ENCODE measurements around the gene MYO1G. TPM values are rescaled to one million over a fixed set of nuclear protein-coding genes. Genes with fewer than 3 reads are reported as not detected.

Gene MYO1G
- total and polyA plus RNA-seq, 10 of the 15 experiments (the other 5 are each of a cell fraction or from before 2014, with no cell fraction given): 1.8 to 232 (median 134) TPM

GRCh38 chr7:44969049-44969700 lies 9.6 kb downstream of the MYO1G start:
- ATAC-seq (no peak), FAIRE-seq (no peak), DNase-seq (ENCODE audit: low read depth, low spot score) (no peak)
- intact Hi-C loops (cut with micrococcal nuclease; ENCODE audit: unreplicated experiment): no loop called here
- Histone ChIP-seq H3K4me1 (ENCODE audit: control insufficient read depth, insufficient read depth, low read length) (no peaks in the 10 kb centered on the region), H3K79me2 (ENCODE audit: control insufficient read depth, insufficient read depth, low read length) (peaks cover 10% of the 10 kb centered on the region), H3K9me3 (replicated peaks; ENCODE audit: control insufficient read depth, insufficient read depth, low read length) (no peaks in the 10 kb centered on the region), H3K9ac (ENCODE audit: control insufficient read depth, insufficient read depth, low read length) (no peak overlapping the region), H3K4me3 (no peak overlapping the region), H3K27me3 (replicated peaks in 1 of 2; ENCODE audit: control insufficient read depth in 2 of 2, insufficient read depth in 2 of 2, low read length in 1 of 2) (no peaks in the 10 kb centered on the region), H2AFZ (ENCODE audit: control insufficient read depth, low read depth, low read length) (no peak overlapping the region), H4K20me1 (ENCODE audit: control insufficient read depth, insufficient read depth) (peaks cover 7% of the 10 kb centered on the region), H3K4me2 (ENCODE audit: control insufficient read depth, insufficient read depth) (no peak overlapping the region), H3K27ac (ENCODE audit: control insufficient read depth, insufficient read depth) (no peak overlapping the region), H3K36me3 (ENCODE audit: control insufficient read depth in 2 of 2, insufficient read depth in 2 of 2, low read length in 1 of 2) (peaks cover 42 to 51% of the 10 kb centered on the region in 2 experiments)
- ChIA-PET CTCF (interaction anchor here (1.6 kb wide), 1 partner anchor 167 kb away, joined by 3 read pairs; no protein-coding TSS in a partner anchor), RAD21 (ENCODE audit: unreplicated experiment) (no interaction called here), POLR2A (no interaction called here), SMC1A (ENCODE audit: uncharacterized antibody, unreplicated experiment) (no interaction called here)
- in situ Hi-C loops (cut with MboI): no loop called here
- WGBS (ENCODE audit: insufficient coverage, insufficient replicate concordance, low lambda C conversion rate, missing lambda C conversion rate): 93% methylated on average over 10 of the region's 11 CpGs
- no peak for TF ChIP-seq MTA3 (IDR thresholded peaks at IDR 0.05; ENCODE audit: borderline replicate concordance, low read length)
- no peak for TF ChIP-seq POLR2AphosphoS5 (IDR thresholded peaks at IDR 0.05; ENCODE audit: low read length)
- no peak for TF ChIP-seq MYB (IDR thresholded peaks at IDR 0.05; ENCODE audit: borderline replicate concordance, low read depth, low read length)
- no TSS peak for BruUV-seq (replicated peaks)

GRCh38 chr7:44967571-44968446 lies 11.0 kb downstream of the MYO1G start:
- intact Hi-C loops (cut with micrococcal nuclease; ENCODE audit: unreplicated experiment) (no loop called here), in situ Hi-C loops (cut with MboI) (no loop called here)
- Histone ChIP-seq H3K4me2 (ENCODE audit: control insufficient read depth, insufficient read depth) (no peak overlapping the region), H3K4me3 (no peak overlapping the region), H3K9ac (ENCODE audit: control insufficient read depth, insufficient read depth, low read length) (no peak overlapping the region), H2AFZ (ENCODE audit: control insufficient read depth, low read depth, low read length) (no peak overlapping the region), H4K20me1 (ENCODE audit: control insufficient read depth, insufficient read depth) (peaks cover 4% of the 10 kb centered on the region), H3K79me2 (ENCODE audit: control insufficient read depth, insufficient read depth, low read length) (peaks cover 2% of the 10 kb centered on the region), H3K9me3 (replicated peaks; ENCODE audit: control insufficient read depth, insufficient read depth, low read length) (no peaks in the 10 kb centered on the region), H3K36me3 (ENCODE audit: control insufficient read depth in 2 of 2, insufficient read depth in 2 of 2, low read length in 1 of 2) (peaks cover 31 to 44% of the 10 kb centered on the region in 2 experiments), H3K27ac (ENCODE audit: control insufficient read depth, insufficient read depth) (no peak overlapping the region), H3K27me3 (replicated peaks in 1 of 2; ENCODE audit: control insufficient read depth in 2 of 2, insufficient read depth in 2 of 2, low read length in 1 of 2) (no peaks in the 10 kb centered on the region), H3K4me1 (ENCODE audit: control insufficient read depth, insufficient read depth, low read length) (no peaks in the 10 kb centered on the region)
- ChIA-PET RAD21 (ENCODE audit: unreplicated experiment) (no interaction called here), SMC1A (ENCODE audit: uncharacterized antibody, unreplicated experiment) (no interaction called here), CTCF (interaction anchor here (0.5 to 1.6 kb wide), 2 partner anchors 95 to 168 kb away, joined by 3 to 4 read pairs; no protein-coding TSS in a partner anchor), POLR2A (no interaction called here)
- no peak for DNase-seq (ENCODE audit: low read depth, low spot score)
- FAIRE-seq: no peak
- no peak for ATAC-seq
- 96% methylated on average over 15 of the region's 18 CpGs for WGBS (ENCODE audit: insufficient coverage, insufficient replicate concordance, low lambda C conversion rate, missing lambda C conversion rate)
- BruUV-seq (replicated peaks): no TSS peak
- TF ChIP-seq RUNX3 (IDR thresholded peaks at IDR 0.05; ENCODE audit: low read length) (no peak), RELA (IDR thresholded peaks at IDR 0.05; ENCODE audit: borderline replicate concordance, partially characterized antibody) (no peak), POLR2A (IDR thresholded peaks at IDR 0.05; ENCODE audit: low read depth, low read length) (peak; percentile 60), SMARCA5 (IDR thresholded peaks at IDR 0.05) (peak; percentile 81), CHD1 (IDR thresholded peaks at IDR 0.05; ENCODE audit: low read depth, low read length) (no peak), NFXL1 (IDR thresholded peaks at IDR 0.05; ENCODE audit: borderline replicate concordance) (0 out of 2 replicates have a peak, but pooled peaks have one; percentile 32), SMC3 (IDR thresholded peaks at IDR 0.05; ENCODE audit: borderline replicate concordance, low read length) (0 out of 2 replicates have a peak, but pooled peaks have one; percentile 8), ZBTB33 (IDR thresholded peaks at IDR 0.05) (no peak), POLR2AphosphoS5 (IDR thresholded peaks at IDR 0.05; ENCODE audit: low read length) (peak; percentile 46; the same call in 1 of the 2 replicates), MTA3 (IDR thresholded peaks at IDR 0.05; ENCODE audit: borderline replicate concordance, low read length) (0 out of 2 replicates have a peak, but pooled peaks have one; percentile 38)
- TF ChIP-seq, protein P1, sequence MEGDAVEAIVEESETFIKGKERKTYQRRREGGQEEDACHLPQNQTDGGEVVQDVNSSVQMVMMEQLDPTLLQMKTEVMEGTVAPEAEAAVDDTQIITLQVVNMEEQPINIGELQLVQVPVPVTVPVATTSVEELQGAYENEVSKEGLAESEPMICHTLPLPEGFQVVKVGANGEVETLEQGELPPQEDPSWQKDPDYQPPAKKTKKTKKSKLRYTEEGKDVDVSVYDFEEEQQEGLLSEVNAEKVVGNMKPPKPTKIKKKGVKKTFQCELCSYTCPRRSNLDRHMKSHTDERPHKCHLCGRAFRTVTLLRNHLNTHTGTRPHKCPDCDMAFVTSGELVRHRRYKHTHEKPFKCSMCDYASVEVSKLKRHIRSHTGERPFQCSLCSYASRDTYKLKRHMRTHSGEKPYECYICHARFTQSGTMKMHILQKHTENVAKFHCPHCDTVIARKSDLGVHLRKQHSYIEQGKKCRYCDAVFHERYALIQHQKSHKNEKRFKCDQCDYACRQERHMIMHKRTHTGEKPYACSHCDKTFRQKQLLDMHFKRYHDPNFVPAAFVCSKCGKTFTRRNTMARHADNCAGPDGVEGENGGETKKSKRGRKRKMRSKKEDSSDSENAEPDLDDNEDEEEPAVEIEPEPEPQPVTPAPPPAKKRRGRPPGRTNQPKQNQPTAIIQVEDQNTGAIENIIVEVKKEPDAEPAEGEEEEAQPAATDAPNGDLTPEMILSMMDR (IDR thresholded peaks at IDR 0.05 in 2 of 3, conservative IDR thresholded peaks at IDR 0.05 in 1 of 3; ENCODE audit: control insufficient read depth in 2 of 3, extremely low read depth in 1 of 3, insufficient read depth in 1 of 3, low read depth in 3 of 3, low read length in 3 of 3): peak in 2 of 3 experiments; percentile 9 to 19; a peak in 2 of 6 replicates

Measured in GM12878 (cell line).